Measurements from ENCODE around the gene TLL2.

TLL2 gene

DNA sequence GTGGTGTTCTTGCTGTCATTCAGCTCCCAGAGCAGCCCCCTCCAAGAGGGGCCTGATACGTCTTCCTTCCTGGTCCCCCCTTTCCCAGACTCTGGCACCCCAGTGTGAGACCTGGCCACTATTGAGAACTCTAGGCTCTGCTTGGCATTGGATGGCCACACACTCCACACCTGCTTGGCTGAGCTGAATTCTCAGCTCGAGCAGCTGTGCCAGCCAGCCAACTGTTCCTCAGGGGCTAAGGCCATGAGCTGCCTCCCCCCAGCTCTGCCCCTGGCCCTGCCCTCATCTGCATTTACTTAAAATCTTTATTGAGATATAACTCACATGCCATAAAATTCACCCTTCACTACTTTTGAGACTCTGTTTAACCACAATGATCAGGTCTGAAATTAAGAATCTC lies 6.7 kb downstream of the TLL2 start:
- no peak for DNase-seq (ENCODE audit: low read depth)

DNA sequence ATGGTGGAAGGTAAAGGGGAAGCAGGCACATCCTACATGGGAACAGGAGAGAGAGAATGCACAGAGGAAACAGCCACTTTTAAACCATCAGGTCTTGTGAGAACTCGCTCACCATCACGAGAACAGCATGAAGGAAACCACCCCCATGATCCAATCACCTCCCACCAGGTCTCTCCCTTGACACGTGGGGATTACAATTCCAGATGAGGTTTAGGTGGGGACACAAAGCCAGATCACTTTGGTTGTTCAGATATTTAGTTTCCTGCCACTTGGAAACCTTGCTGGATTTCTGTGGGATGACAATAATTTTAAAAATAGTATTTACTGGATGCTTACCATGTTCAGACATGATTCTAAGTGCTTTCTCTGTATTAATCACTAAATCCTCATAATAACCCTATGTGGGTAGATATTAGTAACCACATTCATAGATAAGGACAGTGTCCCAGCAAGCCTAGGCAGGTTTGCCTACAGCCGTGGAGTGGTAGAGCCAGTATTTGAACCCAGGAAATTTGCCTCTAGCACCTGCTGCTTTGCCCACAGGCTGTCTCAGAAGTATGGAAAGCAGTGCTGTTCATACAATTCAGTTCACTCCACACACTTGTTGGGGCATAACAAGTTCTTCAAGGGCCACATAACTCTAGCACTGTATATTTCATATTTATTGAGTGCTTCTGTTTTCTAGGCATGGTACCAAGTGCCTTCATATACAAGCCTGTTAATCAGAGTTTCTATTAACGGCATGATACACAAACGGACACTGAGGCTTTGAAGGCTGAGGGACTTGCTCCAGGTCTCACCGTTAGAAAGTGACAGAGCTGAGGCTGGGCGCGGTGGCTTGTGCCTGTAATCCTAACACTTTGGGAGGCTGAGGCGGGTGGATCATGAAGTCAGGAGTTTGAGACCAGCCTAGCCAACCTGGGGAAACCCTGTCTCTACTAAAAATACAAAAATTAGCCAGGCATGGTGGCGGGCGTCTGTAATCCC lies 8.3 kb downstream of the TLL2 start:
- no peak for DNase-seq (ENCODE audit: low read depth)

GRCh38 chr10:96502561-96503282 lies 11.0 kb downstream of the TLL2 start:
- no peak for DNase-seq (ENCODE audit: low read depth)

GRCh38 chr10:96501985-96502384 lies 11.7 kb downstream of the TLL2 start:
- DNase-seq (ENCODE audit: low read depth): no peak

GRCh38 chr10:96500519-96500918 lies 13.2 kb downstream of the TLL2 start:
- no peak for DNase-seq (ENCODE audit: low read depth)

GRCh38 chr10:96500050-96500449 lies 13.7 kb downstream of the TLL2 start:
- DNase-seq (ENCODE audit: low read depth): no peak

GRCh38 chr10:96497391-96497790 lies 16.3 kb downstream of the TLL2 start:
- DNase-seq (ENCODE audit: low read depth): no peak

DNA sequence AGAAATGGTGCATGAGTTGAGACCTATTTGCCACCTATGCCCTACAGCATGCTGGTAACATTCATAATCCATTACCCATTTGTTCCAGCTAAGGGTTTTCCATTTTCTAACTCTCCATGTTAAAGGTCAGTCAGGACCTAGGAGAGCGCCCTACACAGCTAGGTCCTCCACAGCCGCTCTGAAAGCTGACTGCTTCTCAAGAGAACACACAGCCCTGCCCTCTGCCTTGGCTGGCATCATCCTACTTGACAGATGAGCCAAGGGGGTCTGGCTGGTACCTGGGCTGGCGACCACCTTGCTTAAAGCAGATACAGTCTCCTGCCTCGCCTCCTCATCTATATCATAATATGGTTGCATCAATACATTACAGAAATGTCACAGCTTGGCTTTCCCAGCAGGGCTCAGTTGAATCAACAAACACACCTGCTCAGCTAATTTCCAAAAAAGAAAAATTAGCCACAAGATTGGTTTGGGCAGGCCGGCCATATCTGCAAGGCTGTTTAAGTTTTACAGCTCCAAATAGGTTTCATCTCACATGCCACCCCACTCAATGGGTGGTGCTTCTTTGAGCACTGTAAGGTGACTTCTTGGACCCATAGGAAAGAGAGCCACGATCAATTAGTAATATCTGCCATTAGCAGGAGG lies 17.3 kb downstream of the TLL2 start:
- no peak for DNase-seq (ENCODE audit: low read depth)

GRCh38 chr10:96495544-96495943 lies 18.2 kb downstream of the TLL2 start:
- no peak for DNase-seq (ENCODE audit: low read depth)

- DNase-seq (ENCODE audit: low read depth): no peak
Measured at GRCh38 chr10:96494694-96495093, 19.0 kb downstream of the TLL2 start.

DNA sequence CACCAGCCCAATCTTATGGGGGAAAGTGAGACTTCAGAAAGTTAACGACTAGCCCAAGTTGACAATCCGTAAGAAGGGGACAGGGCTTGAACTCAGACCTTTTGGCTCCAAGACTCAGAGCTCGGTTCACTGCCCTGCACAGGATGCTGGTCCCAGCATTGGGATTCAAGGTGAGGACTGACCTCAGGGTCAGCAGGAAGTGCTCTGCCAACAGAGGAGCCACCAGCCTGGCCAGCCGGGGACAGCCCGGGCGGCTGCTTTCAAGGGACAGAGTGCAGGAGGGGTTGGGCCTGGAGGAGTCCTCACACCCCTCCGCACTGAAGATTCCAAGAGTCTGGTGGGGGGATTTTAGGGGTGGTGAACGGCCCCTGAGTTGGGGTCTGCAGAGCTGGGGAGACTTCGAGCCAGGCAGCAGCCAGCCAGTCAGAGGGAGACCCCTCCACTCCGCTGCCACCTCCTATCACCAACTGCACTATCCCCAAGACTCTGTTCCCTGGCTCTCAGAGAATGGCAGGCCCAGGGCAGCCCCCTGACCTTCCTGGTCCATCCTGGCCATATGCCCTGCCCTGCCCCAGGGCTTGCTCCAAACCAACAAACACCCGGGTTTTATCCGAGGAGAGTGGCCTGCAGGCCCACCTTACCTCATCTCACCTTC lies 19.7 kb downstream of the TLL2 start:
- DNase-seq (ENCODE audit: low read depth): no peak

- DNase-seq (ENCODE audit: low read depth): no peak
Measured at GRCh38 chr10:96493254-96493653, 20.5 kb downstream of the TLL2 start.

DNA sequence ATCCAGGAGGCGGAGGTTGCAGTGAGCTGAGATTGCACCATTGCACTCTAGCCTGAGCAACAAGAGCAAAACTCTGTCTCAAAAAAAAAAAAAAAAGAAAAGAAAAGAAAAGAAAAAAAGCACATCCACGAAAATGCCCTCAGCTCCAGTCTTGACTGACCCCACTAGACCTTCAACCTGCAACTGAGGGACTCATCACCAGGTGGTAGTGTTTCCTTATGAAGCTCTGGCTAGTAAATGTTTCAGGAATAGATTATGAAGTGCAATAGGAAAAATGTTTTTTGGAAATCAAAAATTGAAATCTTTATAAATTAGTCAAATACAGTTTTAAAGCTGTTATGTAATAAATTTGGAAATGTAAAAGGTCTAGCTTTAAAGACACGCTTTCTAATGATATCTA lies 22.4 kb downstream of the TLL2 start:
- DNase-seq (ENCODE audit: low read depth): no peak

GRCh38 chr10:96488161-96488935 lies 25.4 kb downstream of the TLL2 start:
- DNase-seq (ENCODE audit: low read depth): no peak

- no peak for DNase-seq (ENCODE audit: low read depth)
Measured at GRCh38 chr10:96482815-96483588, 30.7 kb downstream of the TLL2 start.

DNA sequence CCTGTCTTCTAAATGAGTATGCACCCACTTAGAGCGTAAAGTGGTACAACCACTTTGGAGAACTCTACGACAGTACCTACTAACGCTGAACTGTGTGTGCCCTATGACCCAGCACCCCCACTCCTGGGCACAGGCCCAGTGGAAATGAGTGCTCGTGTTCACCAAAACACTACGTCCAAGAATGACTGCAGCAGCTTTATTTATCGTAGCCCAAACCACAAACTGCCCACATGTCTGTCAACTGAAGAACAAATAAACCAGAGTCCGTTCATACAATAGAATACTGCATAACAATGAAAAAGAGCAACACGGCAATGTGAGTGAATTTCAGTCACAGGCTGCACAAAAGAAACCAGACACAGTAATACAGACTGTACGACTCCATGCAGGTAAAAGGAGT lies 35.4 kb downstream of the TLL2 start:
- no peak for DNase-seq (ENCODE audit: low read depth)

GRCh38 chr10:96473866-96474265 lies 39.9 kb downstream of the TLL2 start:
- DNase-seq (ENCODE audit: low read depth): no peak

DNA sequence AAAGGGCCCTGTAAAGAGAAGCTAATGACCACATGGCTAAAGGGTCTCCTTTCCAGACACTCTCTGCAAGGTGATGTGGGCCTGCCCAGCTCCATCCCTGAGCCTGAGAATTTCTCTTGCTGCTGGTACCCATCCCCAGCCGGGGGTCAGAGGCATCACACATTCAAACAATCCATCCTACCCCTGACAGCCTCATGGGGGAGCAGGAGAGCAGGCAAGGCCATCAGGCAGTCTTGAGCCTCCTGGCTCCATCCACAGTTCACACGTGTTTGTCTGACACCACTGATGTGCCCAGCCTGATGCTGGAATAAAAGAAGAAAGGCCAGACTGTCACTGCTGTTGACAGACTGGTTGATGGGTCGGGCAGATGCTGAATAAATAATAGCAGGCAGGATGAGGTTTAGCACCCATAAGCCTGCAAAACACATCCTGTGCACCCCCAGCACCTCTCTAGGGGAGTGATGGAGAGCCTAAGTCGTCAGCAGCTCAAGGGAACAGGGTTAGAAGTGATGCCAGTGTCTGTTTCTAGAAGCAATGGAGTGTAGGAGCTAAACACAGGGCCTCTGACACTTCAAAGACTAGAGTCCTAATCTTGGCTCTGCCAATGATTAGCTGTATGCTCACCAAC lies 43.5 kb downstream of the TLL2 start:
- peak; percentile 5 for DNase-seq (ENCODE audit: low read depth)

- DNase-seq (ENCODE audit: low read depth): no peak
Measured at GRCh38 chr10:96468845-96469244, 44.9 kb downstream of the TLL2 start.

DNA sequence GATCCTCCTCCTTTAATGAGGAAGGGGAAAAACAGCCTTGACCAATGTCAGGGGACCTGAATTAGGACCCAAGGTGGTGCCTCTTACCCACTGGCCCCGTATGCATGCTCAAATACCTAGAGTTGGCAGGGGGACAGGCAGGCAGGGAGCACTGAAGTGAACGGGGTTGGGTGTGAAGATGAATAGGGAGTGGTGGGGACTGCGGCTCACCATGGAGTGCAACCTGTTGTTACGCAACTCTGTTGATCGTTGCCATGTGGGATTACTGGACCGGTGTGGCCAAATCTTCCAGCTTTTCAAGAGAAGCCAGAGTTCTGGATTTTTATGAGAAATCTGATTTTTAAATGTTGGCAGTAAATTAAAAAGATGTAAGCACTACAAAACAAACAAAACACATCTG lies 48.1 kb downstream of the TLL2 start:
- DNase-seq (ENCODE audit: low read depth): no peak
